Stimulated activated CD8-positive, alpha-beta memory T cell treated with anti-CD3 and anti-CD28 coated beads, Interleukin-4, amount 100 ng/mL, for 4 hours (primary cell): ENCODE data around the gene CBL.
"Not testable (repeated sequence)": the region's sequence is repeated elsewhere in the genome, so short reads cannot be mapped to it uniquely, and the experiment has no call there.

Experiments
- DNase-seq, 2 donors: peaks; one replicate each; pipeline ENCODE4 v3.0.0-alpha.2; 2020; ENCODE audit warnings: low read depth in 2 of 2, low spot score in 1 of 2

The CBL gene

GRCh38 chr11:119184399-119184798, 21.7 kb upstream of the CBL start:
- not testable (repeated sequence) for DNase-seq

DNA sequence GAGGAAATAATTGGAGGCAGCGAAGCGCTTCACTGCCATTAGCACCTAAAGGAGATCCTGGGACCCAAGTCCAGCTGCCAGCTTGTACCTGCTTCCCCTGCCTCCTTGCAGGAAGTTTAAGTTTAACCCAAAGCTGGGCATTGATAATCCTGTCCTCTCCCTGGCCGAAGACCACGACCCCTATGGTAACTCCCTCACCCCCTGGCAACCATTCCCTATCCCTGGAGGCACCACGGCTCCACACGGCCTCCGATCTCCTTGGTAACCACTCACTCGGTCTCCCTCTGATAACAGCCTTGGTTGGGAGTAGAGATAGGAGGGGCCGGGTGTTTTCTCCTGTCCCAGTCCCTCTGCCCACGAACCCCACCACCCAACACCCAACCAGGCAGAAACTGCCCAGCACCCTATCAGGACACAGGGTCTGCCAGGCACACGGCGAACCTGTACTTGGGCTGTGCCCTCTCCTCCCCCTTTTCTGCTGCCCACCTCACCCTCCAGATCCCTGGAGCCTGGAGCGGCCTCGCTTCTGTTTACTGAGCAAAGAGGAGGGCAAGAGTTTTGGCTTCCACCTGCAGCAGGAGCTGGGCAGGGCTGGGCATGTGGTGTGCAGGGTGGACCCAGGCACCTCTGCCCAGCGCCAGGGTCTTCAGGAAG, 20.0 kb upstream of the CBL start:
- DNase-seq = no peak

DNA sequence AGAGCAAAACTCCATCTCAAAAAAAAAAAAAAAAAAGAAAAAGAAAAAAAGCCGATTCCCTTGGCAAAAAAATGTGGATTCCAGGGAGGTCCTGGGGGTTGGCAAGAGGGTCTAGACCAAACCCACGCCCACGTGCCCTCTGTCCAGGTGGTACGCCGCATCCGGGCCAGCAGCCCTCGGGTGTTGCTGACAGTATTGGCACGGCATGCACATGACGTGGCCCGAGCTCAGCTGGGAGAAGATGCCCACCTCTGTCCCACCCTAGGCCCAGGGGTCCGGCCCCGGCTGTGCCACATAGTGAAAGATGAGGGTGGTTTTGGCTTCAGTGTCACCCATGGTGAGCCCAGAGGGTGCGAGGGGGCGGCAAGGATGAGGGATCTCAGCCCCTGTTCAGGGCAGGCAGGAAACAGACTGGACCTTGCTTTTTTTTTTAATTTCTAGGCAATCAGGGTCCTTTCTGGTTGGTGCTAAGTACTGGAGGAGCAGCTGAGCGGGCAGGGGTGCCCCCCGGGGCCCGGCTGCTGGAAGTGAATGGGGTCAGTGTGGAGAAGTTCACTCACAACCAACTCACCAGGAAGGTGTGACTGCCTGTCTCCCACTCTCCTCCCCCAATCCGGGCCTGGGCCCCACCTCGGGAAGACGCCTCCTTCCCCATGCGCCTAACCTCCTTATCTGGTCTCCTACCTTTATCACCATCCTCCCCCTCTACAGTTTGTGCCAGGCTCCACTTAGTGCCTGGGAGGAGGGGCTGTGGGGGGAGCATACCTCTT, 18.8 kb upstream of the CBL start:
- DNase-seq = no peak

GRCh38 chr11:119188067-119188466, 18.1 kb upstream of the CBL start:
- DNase-seq = no peak

- DNase-seq = no peak
These were observed 17.3 kb upstream of the CBL start for GRCh38 chr11:119188887-119189286.

- DNase-seq = no peak
These were observed 16.7 kb upstream of the CBL start for GRCh38 chr11:119189393-119189792.

DNA sequence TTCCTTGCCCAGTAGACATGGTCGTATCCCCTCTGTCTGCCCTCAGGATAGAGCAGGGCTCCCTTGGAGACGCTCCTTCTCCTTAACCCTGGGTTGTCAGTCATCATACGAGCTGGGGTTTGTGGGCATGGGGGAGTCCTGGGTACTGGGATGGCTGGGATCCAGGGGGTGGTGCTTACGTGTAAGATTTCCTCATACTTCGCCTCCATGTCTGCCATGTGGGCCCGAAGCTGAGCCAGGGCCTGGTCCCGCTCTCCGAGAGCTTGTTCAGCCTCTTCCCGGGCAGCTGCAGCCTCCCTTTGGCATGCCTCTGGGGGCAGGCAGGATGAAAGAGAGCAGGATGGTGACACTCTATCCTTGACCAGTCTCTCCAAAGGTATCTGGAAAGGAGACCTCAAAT, 15.6 kb upstream of the CBL start:
- DNase-seq = no peak

GRCh38 chr11:119191265-119191664, 14.9 kb upstream of the CBL start:
- DNase-seq = not testable (repeated sequence)

- no peak for DNase-seq
These were observed 14.0 kb upstream of the CBL start for GRCh38 chr11:119192111-119192510.

DNA sequence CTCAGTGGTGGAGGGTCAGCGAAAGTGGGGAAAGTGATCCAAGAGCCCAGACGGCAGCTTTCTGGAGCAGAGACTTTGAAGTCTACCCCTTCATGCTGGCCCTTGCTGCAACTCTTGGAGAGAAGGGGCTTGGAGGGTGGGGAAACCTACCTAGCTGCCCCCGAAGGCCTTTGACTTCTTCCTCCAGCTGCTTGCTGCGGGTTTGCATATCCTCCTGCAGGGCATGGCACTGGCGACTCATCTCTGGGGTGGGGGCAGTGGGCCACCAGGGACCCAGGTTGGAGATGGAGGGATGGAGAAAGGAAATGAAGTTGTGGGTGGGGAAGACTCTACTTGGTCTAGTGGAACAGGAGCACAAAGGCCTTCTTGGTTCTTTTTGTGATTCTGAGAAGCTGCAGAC, 13.1 kb upstream of the CBL start:
- no peak for DNase-seq

DNA sequence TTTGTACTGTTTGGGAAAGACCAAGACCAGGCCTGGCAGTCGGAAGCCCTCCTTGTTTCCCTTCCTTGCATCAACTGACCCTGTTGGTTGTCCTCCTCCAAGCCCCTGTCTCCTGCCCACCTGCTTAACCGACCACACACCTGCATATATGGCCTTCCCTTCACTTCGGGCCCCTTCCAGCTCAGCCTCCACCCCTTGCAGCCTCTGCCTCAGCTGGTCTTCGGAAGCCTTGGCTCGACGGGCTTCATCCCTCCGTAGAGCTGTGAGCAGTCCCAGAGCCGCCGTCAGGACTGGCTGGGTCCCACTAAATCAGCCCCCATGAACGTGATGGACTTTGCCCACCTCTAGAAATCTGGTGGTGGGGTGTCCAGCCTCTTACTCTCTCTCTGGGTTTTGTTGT, 12.5 kb upstream of the CBL start:
- no peak for DNase-seq

- DNase-seq = no peak
These were observed 11.2 kb upstream of the CBL start for GRCh38 chr11:119194811-119195440.

- DNase-seq = no peak
These were observed 10.5 kb upstream of the CBL start for GRCh38 chr11:119195680-119196079.

DNA sequence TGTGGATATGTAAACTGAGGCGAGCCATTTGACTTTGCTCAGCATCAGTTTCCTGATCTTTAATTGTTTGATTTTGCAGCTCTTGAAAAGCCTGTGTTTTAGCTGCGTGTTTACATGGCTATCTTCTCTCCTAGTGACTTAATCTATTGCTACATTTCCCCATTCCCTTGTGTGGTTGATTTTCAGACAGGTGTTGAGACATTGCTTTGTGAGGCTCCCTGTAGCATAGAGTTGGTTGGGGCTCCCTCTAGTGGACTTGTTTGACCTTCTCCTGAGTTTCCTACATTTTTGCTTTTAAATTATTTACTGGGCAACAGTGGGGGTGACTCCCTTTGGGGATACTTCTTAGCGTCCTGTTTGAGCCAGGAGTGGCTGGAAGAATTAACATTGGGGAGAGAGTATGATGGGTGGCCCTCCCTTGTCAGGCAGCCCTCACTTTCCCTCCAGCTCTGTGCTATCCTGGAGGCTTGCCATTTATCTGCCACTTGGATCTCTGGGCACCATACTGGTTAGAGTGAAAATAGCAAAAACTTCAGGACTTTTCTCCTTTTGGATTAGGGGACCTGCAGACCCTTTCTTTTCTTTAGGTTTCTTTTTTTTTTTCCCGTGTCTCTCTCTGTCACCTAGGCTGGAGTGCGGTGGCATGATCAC, 9.2 kb upstream of the CBL start:
- DNase-seq = peak; percentile 36 to 38

- DNase-seq = no peak
These were observed 7.2 kb upstream of the CBL start for GRCh38 chr11:119198925-119199324.

DNA sequence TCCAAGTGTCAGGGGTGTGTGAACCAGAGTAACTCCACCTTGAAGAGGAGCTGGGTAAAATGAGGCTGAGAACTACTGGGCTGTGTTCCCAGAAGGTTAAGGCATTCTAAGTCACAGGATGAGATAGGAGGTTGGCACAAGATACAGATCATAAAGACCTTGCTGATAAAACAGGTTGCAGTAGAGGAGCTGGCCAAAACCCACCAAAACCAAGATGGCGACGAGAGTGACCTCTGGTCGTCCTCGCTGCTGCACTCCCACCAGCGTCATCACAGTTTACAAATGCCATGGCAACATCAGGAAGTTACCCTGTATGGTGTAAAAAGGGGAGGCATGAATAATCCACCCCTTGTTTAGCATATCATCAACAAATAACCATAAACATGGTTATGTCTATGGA, 4.9 kb upstream of the CBL start:
- DNase-seq = not testable (repeated sequence)

GRCh38 chr11:119202554-119202953, 3.6 kb upstream of the CBL start:
- DNase-seq = no peak

DNA sequence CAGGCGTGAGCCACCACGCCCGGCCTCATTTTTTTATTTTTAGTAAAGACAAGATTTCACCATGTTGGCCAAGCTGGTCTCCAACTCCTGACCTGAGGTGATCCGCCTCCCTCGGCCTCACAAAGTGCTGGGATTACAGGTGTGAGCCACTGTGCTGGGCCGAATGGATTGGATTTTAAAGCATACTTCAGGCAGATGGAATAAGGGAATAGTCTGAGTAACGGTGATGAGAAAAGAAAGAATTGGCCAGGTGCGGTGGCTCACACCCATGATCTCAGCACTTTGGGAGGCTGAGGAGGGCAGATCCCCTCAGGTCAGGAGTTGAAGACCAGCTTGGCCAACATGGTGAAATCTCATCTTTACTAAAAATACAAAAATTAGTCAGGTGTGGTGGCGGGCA, 2.1 kb upstream of the CBL start:
- no peak for DNase-seq

GRCh38 chr11:119205080-119205479, 1.1 kb upstream of the CBL start:
- DNase-seq = no peak

DNA sequence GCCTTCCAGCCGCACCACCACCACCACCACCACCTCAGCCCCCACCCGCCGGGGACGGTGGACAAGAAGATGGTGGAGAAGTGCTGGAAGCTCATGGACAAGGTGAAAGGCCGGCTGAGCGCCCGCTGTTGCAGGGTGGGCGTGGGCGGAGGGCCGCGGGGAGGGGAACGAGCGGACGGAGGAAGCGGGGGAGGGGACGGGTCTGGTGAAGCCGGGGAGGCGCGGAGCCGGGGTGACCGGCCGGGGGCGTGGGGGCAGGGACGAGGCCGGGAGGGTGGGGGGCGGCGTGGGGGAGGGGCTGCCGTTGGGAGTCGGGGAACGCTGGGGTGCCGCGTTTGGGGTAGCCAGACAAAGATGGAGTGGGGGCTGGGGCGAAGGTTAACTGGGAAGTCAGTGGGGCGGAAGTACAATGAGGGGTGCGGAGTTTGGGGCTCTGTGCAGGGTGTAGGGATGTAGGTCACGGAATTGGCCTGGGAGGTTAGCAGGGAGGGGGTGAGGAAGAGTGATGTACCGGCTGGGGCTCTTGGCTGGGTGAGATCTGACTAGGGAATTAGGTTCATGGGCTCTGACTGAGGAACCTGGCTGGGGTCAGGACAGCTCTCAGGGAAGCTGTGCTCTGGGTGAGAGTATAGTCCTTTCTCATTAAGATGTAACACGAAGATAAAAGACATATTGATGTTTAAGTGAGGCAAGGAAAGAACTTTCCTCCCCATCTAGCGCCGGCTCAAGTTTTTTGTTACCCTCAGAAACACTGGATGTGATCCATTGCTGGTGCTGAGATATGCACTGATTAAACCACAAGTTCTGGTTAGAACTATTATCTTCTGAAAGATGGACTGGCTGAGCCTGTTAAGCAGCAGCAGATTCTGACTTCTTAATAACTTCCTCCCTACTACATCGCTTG, 624 bp downstream of the CBL start:
- peak; percentile 5 to 12 for DNase-seq

- no peak for DNase-seq
These were observed 1.3 kb downstream of the CBL start for GRCh38 chr11:119207415-119207960.
